Astrocyte of the cerebellum (primary cell): ENCODE measurements around the gene DGKQ.

Source experiments
- DNase-seq: peaks from one replicate; pipeline ENCODE4 v3.0.0-alpha.2; 2011; ENCODE audit warnings: low read depth
- H3K4me3 ChIP-seq: 2 replicates; pipeline ENCODE4 v1.5.1; 2011; ENCODE audit warnings: mild to moderate bottlenecking, low read depth, low read length, moderate library complexity
- CTCF ChIP-seq: IDR thresholded peaks from 2 replicates; pipeline ENCODE4 v1.5.1; 2012; ENCODE audit warnings: low read length, low read depth, moderate library complexity, mild to moderate bottlenecking; ENCODE audit errors: missing control alignments
- in situ Hi-C: cut with HindIII; loops from 2 replicates; pipeline ENCODE4 v1.10.0; 2017; ENCODE audit warnings: low sequenced_read_pairs

DGKQ gene

DNA sequence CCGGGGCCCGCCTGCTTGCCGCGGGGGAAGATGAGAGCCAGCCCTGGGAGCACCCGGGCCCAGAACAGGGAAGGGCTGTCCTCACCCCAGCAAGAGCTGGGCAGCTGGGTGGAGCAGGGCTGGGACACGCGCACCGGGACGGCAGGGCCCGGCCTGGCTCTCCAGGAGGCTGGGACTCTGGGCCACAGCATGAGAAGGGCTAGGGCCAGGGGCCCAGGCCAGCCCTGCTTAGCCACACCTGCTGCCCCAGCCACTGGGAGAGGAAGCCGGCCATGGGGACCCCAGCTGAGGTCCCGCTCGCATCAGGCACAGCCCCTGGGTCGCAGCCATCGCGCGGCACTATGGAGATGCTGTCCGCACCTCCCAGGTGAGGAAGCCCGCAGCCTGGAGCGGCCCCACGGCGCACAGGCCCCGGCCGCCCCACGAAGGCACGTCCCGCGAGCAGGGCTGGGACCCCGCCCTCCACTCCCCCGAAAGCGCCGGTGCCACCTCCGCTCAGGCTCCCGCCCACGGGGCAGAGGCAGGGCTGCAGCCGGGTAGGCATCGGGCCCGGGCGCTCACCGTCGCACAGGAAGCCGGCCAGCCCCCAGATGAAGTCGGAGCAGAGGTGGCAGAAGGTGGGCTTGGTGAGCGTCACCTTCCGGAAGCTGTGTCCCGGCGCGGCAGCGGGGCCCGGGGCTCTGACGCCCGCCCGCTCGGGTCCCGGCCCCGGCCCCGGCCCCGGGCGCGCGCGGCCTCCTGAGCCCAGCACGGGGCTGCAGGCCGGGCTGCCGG, 531 bp downstream of the DGKQ start:
- TF ChIP-seq CTCF, result no peak
- in situ Hi-C loops, result loop anchor here (5.0 kb wide), 2 partner anchors 41 to 59 kb away; partner anchors contain the start of genes GAK and TMEM175
- DNase-seq, result no peak
- H3K4me3 ChIP-seq, result peak overlapping the region; percentile 67

- DNase-seq, result no peak
- H3K4me3 ChIP-seq, result peak overlapping the region; percentile 67
- no peak for TF ChIP-seq CTCF
- in situ Hi-C loops, result loop anchor here (5.0 kb wide), 2 partner anchors 40 to 60 kb away; partner anchors contain the start of genes GAK and TMEM175
Observed at GRCh38 chr4:971666-972500, 1.5 kb downstream of the DGKQ start.

GRCh38 chr4:970854-971520, 2.4 kb downstream of the DGKQ start:
- TF ChIP-seq CTCF, result no peak
- no peak for DNase-seq
- H3K4me3 ChIP-seq, result no peak overlapping the region
- in situ Hi-C loops, result loop anchor here (5.0 kb wide), 2 partner anchors 39 to 61 kb away; partner anchors contain the start of genes GAK and TMEM175

GRCh38 chr4:970046-970745, 3.2 kb downstream of the DGKQ start:
- TF ChIP-seq CTCF, result no peak
- no peak overlapping the region for H3K4me3 ChIP-seq
- in situ Hi-C loops, result loop anchor here (5.0 kb wide), 2 partner anchors 38 to 62 kb away; partner anchors contain the start of genes GAK and TMEM175
- no peak for DNase-seq

- in situ Hi-C loops, result no loop called here
- no peak for TF ChIP-seq CTCF
- DNase-seq, result no peak
- H3K4me3 ChIP-seq, result no peak overlapping the region
Observed at GRCh38 chr4:968621-969394, 4.6 kb downstream of the DGKQ start.
